CD4-positive, CD25-positive, alpha-beta regulatory T cell (primary cell): ENCODE measurements around the gene EVA1B. TPM values are rescaled to one million over a fixed set of nuclear protein-coding genes. Genes with fewer than 3 reads are reported as not detected.

ENCODE experiments used
- ATAC-seq, 2 donors: fragments of 150-1000 bp; cut with Tn5 transposase; one replicate each; pipeline ENCODE4 v1.10.0; 2021; ENCODE audit warnings: low read depth in 2 of 2, moderate number of reproducible peaks in 2 of 2, moderate library complexity in 1 of 2
- DNase-seq, 3 donors: peaks; one replicate each; pipeline versions ENCODE4 v3.0.0 to v3.0.0-alpha.2; 2012 to 2022; ENCODE audit warnings: mixed read lengths in 1 of 3
- H3K27ac ChIP-seq: one replicate; pipeline ENCODE4 v1.7.0; 2013; ENCODE audit warnings: mild to moderate bottlenecking, low read length; ENCODE audit not compliant: insufficient read depth, poor library complexity, severe bottlenecking
- H3K27me3 ChIP-seq: one replicate; pipeline ENCODE4 v1.7.0; 2013; ENCODE audit warnings: low read length; ENCODE audit not compliant: control insufficient read depth, insufficient read depth
- H3K36me3 ChIP-seq: one replicate; pipeline ENCODE4 v1.7.0; 2013; ENCODE audit warnings: mild to moderate bottlenecking, low read length, moderate library complexity; ENCODE audit not compliant: control insufficient read depth, insufficient read depth
- H3K4me1 ChIP-seq: 2 replicates; pipeline ENCODE4 v1.7.0; 2013; ENCODE audit warnings: mild to moderate bottlenecking, low read length; ENCODE audit not compliant: insufficient read depth, control insufficient read depth, poor library complexity, severe bottlenecking
- H3K4me3 ChIP-seq: one replicate; pipeline ENCODE4 v1.7.0; 2013; ENCODE audit warnings: low read depth, mild to moderate bottlenecking, low read length, moderate library complexity
- H3K9me3 ChIP-seq, 2 experiments: 1 replicate in 1 of 2; 2 replicates in 1 of 2; pipeline ENCODE4 v1.7.0; 2013; ENCODE audit warnings: low read length in 2 of 2, mild to moderate bottlenecking in 1 of 2, moderate library complexity in 1 of 2; ENCODE audit not compliant: control insufficient read depth in 2 of 2
- H3K27ac Mint-ChIP-seq, 3 donors: one replicate each; pipeline ENCODE4 v1.8.0; 2020 to 2022; ENCODE audit warnings: mild to moderate bottlenecking in 3 of 3, mixed read lengths in 3 of 3, moderate library complexity in 2 of 3
- H3K27me3 Mint-ChIP-seq: one replicate; pipeline ENCODE4 v1.8.0; 2022; ENCODE audit warnings: mild to moderate bottlenecking, mixed read lengths
- H3K36me3 Mint-ChIP-seq: one replicate; pipeline ENCODE4 v1.8.0; 2020; ENCODE audit warnings: mixed read lengths
- H3K4me1 Mint-ChIP-seq, 4 donors: one replicate each; pipeline ENCODE4 v1.8.0; 2020 to 2022; ENCODE audit warnings: mixed read lengths in 4 of 4, mild to moderate bottlenecking in 1 of 4
- H3K4me3 Mint-ChIP-seq, 4 donors: one replicate each; pipeline ENCODE4 v1.8.0; 2020 to 2022; ENCODE audit warnings: mild to moderate bottlenecking in 4 of 4, mixed read lengths in 4 of 4, moderate library complexity in 3 of 4
- H3K9me3 Mint-ChIP-seq, 7 donors: one replicate each; pipeline ENCODE4 v1.8.0; 2020 to 2022; ENCODE audit warnings: mixed read lengths in 7 of 7, mild to moderate bottlenecking in 3 of 7, moderate library complexity in 2 of 7
- polyA plus RNA-seq, 4 donors: library from polyadenylated mRNA; unstranded; fragments of 300-500 nt; fragmentation: Illumina TruSeq; gene quantifications; one replicate each; pipeline ENCODE4 v1.2.3, GENCODE V29; 2021
- total RNA-seq: library from RNA; stranded (reverse); gene quantifications from one replicate; pipeline ENCODE4 v1.2.3, GENCODE V29; 2022

Gene EVA1B, protein sequence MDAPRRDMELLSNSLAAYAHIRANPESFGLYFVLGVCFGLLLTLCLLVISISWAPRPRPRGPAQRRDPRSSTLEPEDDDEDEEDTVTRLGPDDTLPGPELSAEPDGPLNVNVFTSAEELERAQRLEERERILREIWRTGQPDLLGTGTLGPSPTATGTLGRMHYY
- 12.7 TPM for total RNA-seq
- 10 to 100 TPM in 3 of 4 donors, 1 to 10 TPM in 1; 8.7 to 18.0 (median 12.9) TPM for polyA plus RNA-seq

DNA sequence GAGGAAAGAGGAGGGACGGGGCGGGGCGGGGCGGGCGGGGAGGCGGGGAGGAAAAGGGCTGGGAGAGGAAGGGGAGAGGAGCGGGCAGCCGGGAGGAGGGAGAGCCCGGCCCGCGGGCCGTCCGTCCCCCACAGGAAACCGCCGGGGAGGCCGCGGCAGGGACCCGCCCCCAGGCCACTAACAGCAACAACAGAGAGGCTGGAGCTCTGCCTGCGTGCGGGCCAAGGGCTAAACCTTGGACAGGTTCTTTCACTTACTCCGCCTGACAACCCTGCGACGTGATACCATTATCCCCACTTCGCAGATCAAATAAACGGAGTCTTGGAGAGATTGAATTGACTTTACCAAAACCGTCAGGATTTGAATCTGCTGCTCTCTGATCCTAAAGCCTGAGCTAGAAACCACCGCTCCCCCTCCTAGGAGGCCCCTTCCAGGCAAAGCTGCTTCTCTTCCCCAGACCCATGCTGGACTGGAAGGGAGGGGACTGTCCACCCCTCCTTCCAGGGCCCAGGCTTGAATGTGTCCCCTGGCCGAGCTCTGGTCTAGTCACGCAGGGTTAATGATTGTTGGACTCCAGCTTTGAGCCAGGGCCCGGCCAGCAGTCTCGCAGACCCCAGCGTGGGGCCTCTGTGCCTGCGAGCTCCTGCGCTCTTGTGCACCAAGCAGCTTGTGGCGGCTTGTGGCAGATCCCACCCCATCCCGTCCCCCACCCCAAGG lies at the start of gene EVA1B:
TSS of gene EVA1B (minus strand) at position 10 of the 717 bp plus-strand sequence. CDS start 608 bp downstream, outside the sequence.
- no peaks in the 10 kb centered on the region for H3K27me3 ChIP-seq
- H3K27ac ChIP-seq, result peak within 1 kb of the TSS; percentile 14
- peaks cover 0 to 31% (median 14%) of the 10 kb centered on the region in 4 donors for H3K4me1 Mint-ChIP-seq
- no peaks in the 10 kb centered on the region for H3K9me3 Mint-ChIP-seq
- peak within 1 kb of the TSS; percentile 83 for H3K4me3 ChIP-seq
- H3K9me3 ChIP-seq, result no peaks in the 10 kb centered on the region
- peaks cover 13% of the 10 kb centered on the region for H3K27me3 Mint-ChIP-seq
- H3K36me3 Mint-ChIP-seq, result no peaks in the 10 kb centered on the region
- H3K27ac Mint-ChIP-seq, result peak within 1 kb of the TSS; percentile 75 to 85 (median 79)
- peak within 1 kb of the TSS; percentile 76 to 92 (median 84) for H3K4me3 Mint-ChIP-seq
- no peaks in the 10 kb centered on the region for H3K36me3 ChIP-seq
- DNase-seq (peak; percentile 32 to 74 (median 52)), ATAC-seq (peak; percentile 14 to 38)
- H3K4me1 ChIP-seq, result peaks cover 33% of the 10 kb centered on the region

DNA sequence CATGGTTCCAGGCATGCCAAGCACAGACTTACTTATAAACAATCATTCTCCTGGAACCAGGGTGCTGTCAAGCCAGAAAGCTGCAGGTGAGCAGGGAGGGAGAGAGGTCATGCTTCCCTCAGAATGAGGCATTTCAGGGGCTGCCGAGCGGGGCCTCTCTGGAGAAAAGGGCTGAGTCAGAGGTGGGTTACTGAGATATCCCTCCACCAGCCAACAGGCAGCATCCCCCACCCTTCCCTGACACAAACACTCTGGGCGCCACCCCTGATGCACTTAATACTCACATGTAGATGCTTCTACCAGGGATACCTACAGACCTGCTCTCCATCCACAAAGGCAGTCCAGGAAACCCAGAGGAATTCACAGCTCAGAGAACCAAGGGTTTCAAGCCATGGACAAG lies 49.2 kb upstream of the EVA1B start:
- DNase-seq, result no peak
- no peak for ATAC-seq
- peak overlapping the region in 2 of 3 donors; percentile 52 to 96 for H3K27ac Mint-ChIP-seq
- Histone ChIP-seq H3K36me3 (no peaks in the 10 kb centered on the region), H3K27me3 (no peaks in the 10 kb centered on the region), H3K4me1 (peaks cover 69% of the 10 kb centered on the region), H3K9me3 (no peaks in the 10 kb centered on the region), H3K27ac (peak overlapping the region; percentile 78), H3K4me3 (no peak overlapping the region)
- H3K4me1 Mint-ChIP-seq, result peaks cover 7 to 76% (median 47%) of the 10 kb centered on the region in 4 donors
- H3K36me3 Mint-ChIP-seq, result no peaks in the 10 kb centered on the region
- H3K27me3 Mint-ChIP-seq, result no peaks in the 10 kb centered on the region
- H3K9me3 Mint-ChIP-seq, result no peaks in the 10 kb centered on the region
- no peak overlapping the region for H3K4me3 Mint-ChIP-seq

DNA sequence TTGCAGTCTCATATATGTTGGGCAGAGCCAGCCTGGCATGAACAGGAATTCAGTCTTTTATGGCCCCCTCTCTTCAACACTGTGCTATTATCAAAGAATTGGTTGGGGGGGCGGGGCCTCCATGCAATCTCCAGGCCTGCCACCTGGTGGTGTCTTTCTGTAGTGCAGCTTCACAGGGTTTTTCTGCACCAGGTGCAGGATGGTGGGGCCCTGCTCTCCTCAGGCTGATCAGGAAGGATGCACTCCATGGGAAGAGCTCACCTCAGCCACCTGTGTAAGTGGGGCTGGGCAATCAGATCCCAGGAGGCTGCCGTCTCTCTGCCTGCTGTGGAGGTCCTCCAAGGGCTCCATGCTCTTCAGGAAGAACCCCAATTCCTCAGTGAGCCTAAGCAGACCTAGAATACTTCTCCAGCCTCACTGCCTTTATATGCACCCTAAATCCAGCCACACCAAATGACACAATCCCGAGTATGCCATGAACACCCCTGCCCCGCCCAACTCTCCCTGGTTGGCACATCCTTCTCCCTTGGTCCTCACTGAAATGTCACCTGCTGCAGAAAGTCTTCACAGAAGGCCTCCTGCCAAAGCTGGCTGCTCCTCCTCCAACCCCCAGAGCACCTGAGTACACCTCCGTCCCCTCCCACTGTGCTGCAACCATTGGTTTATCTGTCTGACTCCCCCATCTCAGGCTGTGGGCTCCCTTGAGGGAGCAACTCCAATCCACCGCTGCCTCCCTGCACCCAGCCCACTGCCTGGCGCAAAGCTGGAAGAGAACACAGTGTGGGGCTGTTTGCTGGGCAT lies 45.8 kb upstream of the EVA1B start:
- Mint-ChIP-seq H3K36me3 (no peaks in the 10 kb centered on the region), H3K4me3 (peak overlapping the region; percentile 19 to 81 (median 30)), H3K27ac (peak overlapping the region; percentile 67 to 98 (median 94)), H3K27me3 (no peaks in the 10 kb centered on the region), H3K9me3 (no peaks in the 10 kb centered on the region), H3K4me1 (peaks cover 0 to 77% (median 49%) of the 10 kb centered on the region in 4 donors)
- no peaks in the 10 kb centered on the region for H3K36me3 ChIP-seq
- DNase-seq (peak; percentile 76 to 85 (median 81)), ATAC-seq (peak; percentile 49 to 62)
- H3K27me3 ChIP-seq, result no peaks in the 10 kb centered on the region
- H3K27ac ChIP-seq, result peak overlapping the region; percentile 60
- H3K4me1 ChIP-seq, result peaks cover 64% of the 10 kb centered on the region
- no peak overlapping the region for H3K4me3 ChIP-seq
- no peaks in the 10 kb centered on the region for H3K9me3 ChIP-seq

DNA sequence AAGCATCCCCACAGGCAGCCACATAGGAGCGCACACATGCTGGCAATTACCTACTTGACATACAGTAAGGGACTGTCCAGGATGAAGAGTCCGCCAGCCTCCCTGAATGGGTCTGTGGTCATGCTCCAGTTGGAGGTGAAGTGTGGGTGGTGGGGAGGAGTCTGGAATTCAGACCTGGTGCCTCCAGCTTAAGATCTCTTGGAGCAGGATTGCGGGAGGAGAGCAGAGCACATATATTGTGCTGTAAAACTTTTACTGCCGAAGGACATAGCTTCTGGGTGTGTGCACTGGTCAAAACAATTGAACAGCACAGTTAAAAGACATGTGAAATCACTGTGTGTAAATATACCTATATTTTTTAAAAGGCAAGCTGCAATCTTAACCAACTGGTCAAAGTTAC lies 44.4 kb upstream of the EVA1B start:
- Mint-ChIP-seq H3K27me3 (no peaks in the 10 kb centered on the region), H3K4me3 (peak overlapping the region in 3 of 4 donors; percentile 74 to 81 (median 74)), H3K27ac (peak overlapping the region; percentile 78 to 98 (median 94)), H3K4me1 (peaks cover 0 to 63% (median 41%) of the 10 kb centered on the region in 4 donors), H3K9me3 (no peaks in the 10 kb centered on the region), H3K36me3 (no peaks in the 10 kb centered on the region)
- Histone ChIP-seq H3K27ac (peak overlapping the region; percentile 85), H3K4me1 (peaks cover 49% of the 10 kb centered on the region), H3K36me3 (peaks cover 1% of the 10 kb centered on the region), H3K9me3 (no peaks in the 10 kb centered on the region), H3K27me3 (no peaks in the 10 kb centered on the region), H3K4me3 (no peak overlapping the region)
- DNase-seq (no peak), ATAC-seq (no peak)

DNA sequence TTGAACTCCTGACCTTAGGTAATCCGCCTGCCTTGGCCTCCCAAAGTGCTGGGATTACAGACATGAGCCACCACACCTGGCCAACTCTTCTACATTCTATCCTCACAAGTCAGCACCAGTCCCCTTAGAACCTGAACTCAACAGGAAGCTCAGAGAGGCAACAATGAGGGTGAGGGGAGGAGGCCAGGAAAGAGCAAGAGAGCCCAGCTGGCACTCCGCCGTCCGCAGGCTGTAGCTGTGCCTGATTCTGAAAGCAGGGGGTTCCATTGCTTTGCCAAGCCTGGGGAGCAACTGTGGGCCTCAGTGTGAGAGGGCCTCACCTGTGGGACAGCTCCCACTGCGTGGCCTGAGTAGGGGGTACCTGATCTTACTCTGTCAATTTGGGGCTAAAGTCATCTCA lies 43.6 kb upstream of the EVA1B start:
- Histone ChIP-seq H3K4me3 (peak overlapping the region; percentile 37), H3K27me3 (no peaks in the 10 kb centered on the region), H3K27ac (peak overlapping the region; percentile 85), H3K4me1 (peaks cover 45% of the 10 kb centered on the region), H3K36me3 (peaks cover 8% of the 10 kb centered on the region), H3K9me3 (no peaks in the 10 kb centered on the region)
- Mint-ChIP-seq H3K4me3 (peak overlapping the region; percentile 74 to 83 (median 78)), H3K9me3 (no peaks in the 10 kb centered on the region), H3K36me3 (no peaks in the 10 kb centered on the region), H3K27me3 (no peaks in the 10 kb centered on the region), H3K27ac (peak overlapping the region; percentile 89 to 98 (median 94)), H3K4me1 (peaks cover 0 to 57% (median 41%) of the 10 kb centered on the region in 4 donors)
- ATAC-seq, result peak; percentile 66 to 76
- DNase-seq, result peak in 2 of 3 donors; percentile 59 to 82

DNA sequence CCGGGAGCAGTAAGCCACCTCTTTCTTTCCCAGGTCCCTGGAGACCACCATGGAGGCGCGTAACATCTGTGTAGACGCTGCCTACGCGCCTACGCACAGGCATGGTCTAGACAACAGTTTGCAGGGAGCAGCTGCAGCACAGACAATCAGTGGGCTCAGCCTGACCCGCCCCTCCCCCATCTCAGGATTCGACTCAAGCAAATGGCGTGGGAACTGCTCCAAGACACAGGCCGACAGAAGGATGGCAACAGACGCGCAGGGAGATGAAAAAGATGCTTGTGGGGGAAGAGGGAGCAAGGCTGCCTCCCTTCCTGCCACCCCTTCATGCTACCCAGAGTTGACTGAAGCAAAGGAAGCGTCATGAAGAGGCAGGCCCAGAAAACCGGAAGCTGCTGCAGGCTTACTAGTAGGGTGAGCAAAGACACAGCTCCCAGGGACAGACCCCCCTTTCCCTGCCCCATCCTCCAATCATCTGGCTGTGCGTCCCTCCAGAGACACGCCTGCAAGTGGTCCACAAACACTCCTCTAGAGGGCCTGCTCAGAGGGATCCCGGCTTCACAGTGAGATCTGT lies 42.7 kb upstream of the EVA1B start:
- no peaks in the 10 kb centered on the region for H3K9me3 ChIP-seq
- ATAC-seq (peak; percentile 82 to 84), DNase-seq (peak; percentile 56 to 90 (median 70))
- H3K27ac ChIP-seq, result peak overlapping the region; percentile 85
- peaks cover 45% of the 10 kb centered on the region for H3K4me1 ChIP-seq
- peak overlapping the region; percentile 74 to 83 (median 78) for H3K4me3 Mint-ChIP-seq
- peaks cover 4% of the 10 kb centered on the region for H3K36me3 Mint-ChIP-seq
- H3K27me3 Mint-ChIP-seq, result no peaks in the 10 kb centered on the region
- no peaks in the 10 kb centered on the region for H3K9me3 Mint-ChIP-seq
- peak overlapping the region; percentile 14 for H3K4me3 ChIP-seq
- peak overlapping the region; percentile 89 to 98 (median 94) for H3K27ac Mint-ChIP-seq
- H3K36me3 ChIP-seq, result peaks cover 9% of the 10 kb centered on the region
- no peaks in the 10 kb centered on the region for H3K27me3 ChIP-seq
- peaks cover 0 to 55% (median 43%) of the 10 kb centered on the region in 4 donors for H3K4me1 Mint-ChIP-seq

DNA sequence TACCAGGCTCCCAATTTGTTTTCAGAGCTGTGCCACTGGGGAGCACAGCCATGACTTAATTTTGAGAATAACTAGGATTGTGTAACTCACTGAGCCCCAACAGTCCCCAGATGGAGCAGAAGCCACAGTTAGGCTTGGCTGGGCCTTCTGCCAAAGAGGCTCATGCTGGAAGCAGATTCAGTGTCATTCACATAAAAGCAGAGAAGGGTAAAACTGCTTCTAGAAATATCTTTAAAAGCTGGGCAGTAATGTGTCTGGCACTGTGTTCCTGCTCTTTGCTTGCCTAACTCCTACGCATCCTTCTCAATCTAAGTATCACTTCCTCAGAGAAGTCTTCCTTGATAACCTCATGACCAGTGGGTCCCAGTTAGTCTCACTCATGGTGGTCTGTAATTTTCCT lies 41.9 kb upstream of the EVA1B start:
- Mint-ChIP-seq H3K9me3 (no peaks in the 10 kb centered on the region), H3K36me3 (peaks cover 5% of the 10 kb centered on the region), H3K27me3 (no peaks in the 10 kb centered on the region), H3K4me3 (peak overlapping the region in 2 of 4 donors; percentile 33 to 74), H3K27ac (peak overlapping the region; percentile 89 to 98 (median 94)), H3K4me1 (peaks cover 0 to 53% (median 43%) of the 10 kb centered on the region in 4 donors)
- DNase-seq, result no peak
- no peak for ATAC-seq
- Histone ChIP-seq H3K4me3 (no peak overlapping the region), H3K27me3 (no peaks in the 10 kb centered on the region), H3K4me1 (peaks cover 51% of the 10 kb centered on the region), H3K27ac (peak overlapping the region; percentile 85), H3K9me3 (no peaks in the 10 kb centered on the region), H3K36me3 (peaks cover 9% of the 10 kb centered on the region)
